Panc1 (cell line): ENCODE data around the gene TTC38. TPM values are rescaled to one million over a fixed set of nuclear protein-coding genes. Genes with fewer than 3 reads are reported as not detected.

ENCODE experiments used
- ATAC-seq: fragments of 200-7000 bp; cut with Tn5 transposase; 2 replicates; pipeline ENCODE4 v1.9.1; 2020; ENCODE audit warnings: mild to moderate bottlenecking, moderate library complexity
- BruUV-seq: library from RNA; stranded (reverse); fragments of 400-500 nt; replicated peaks from 2 replicates; lab custom pipeline; 2021; lab: Mats Ljungman, UMichigan
- CTCF ChIA-PET: fragments of 300-600 bp; sonication (Branson Sonifier 250); formaldehyde crosslinking; loops from one replicate; lab custom pipeline; 2022; ENCODE audit warnings: antibody characterized with exemption; lab: Charles Lee
- POLR2A ChIA-PET: fragments of 300-600 bp; sonication (Branson Sonifier 250); formaldehyde crosslinking; loops from one replicate; lab custom pipeline; 2022; ENCODE audit warnings: antibody characterized with exemption; lab: Charles Lee
- DNase-seq: peaks from one replicate; pipeline ENCODE4 v3.0.0-alpha.2; 2010; ENCODE audit warnings: low read depth, low spot score
- H3K27ac ChIP-seq: 2 replicates; pipeline ENCODE4 v1.5.1; 2011; ENCODE audit warnings: mild to moderate bottlenecking, low read length, inconsistent platforms
- H3K27me3 ChIP-seq: fragments of 200-500 bp; sonication (Bioruptor generic); 2 replicates; pipeline ENCODE4 v1.6.0; 2014; ENCODE audit warnings: low read length, inconsistent platforms; ENCODE audit not compliant: control insufficient read depth, insufficient read depth
- H3K36me3 ChIP-seq: fragments of 200-500 bp; sonication (Bioruptor generic); 2 replicates; pipeline ENCODE4 v1.5.1; 2014; ENCODE audit warnings: inconsistent platforms, mild to moderate bottlenecking, low read length, moderate library complexity; ENCODE audit not compliant: control insufficient read depth, insufficient read depth
- H3K4me1 ChIP-seq: 2 replicates; pipeline ENCODE4 v1.5.1; 2011; ENCODE audit warnings: inconsistent platforms, mild to moderate bottlenecking, low read length, moderate library complexity; ENCODE audit not compliant: control insufficient read depth, insufficient read depth
- H3K4me3 ChIP-seq, 2 experiments: 2 replicates each; pipeline ENCODE4 v1.5.1; 2011 to 2012; ENCODE audit warnings: low read depth in 2 of 2, low read length in 2 of 2, mild to moderate bottlenecking in 2 of 2, inconsistent platforms in 1 of 2, moderate library complexity in 1 of 2
- H3K9me3 ChIP-seq: fragments of 200-500 bp; sonication (Bioruptor generic); 2 replicates; pipeline ENCODE4 v1.5.1; 2014; ENCODE audit warnings: low read depth, mild to moderate bottlenecking, inconsistent platforms, low read length, moderate library complexity; ENCODE audit not compliant: control insufficient read depth, insufficient read depth
- CTCF ChIP-seq: fragments of 450-650 bp; IDR thresholded peaks from 2 replicates; pipeline ENCODE4 v1.5.1; 2017; ENCODE audit warnings: mild to moderate bottlenecking
- POLR2AphosphoS5 ChIP-seq: IDR thresholded peaks from 2 replicates; pipeline ENCODE4 v1.6.1; 2012; ENCODE audit warnings: mild to moderate bottlenecking, low read depth, low read length, moderate library complexity
- REST ChIP-seq, 2 experiments: IDR thresholded peaks; 2 replicates each; pipeline ENCODE4 v1.6.1; 2011 to 2012; ENCODE audit warnings: low read depth in 2 of 2, control low read depth in 1 of 2, low read length in 1 of 2, mild to moderate bottlenecking in 1 of 2, moderate library complexity in 1 of 2; ENCODE audit not compliant: insufficient read depth in 1 of 2
- SIN3A ChIP-seq: IDR thresholded peaks from 2 replicates; pipeline ENCODE4 v1.6.1; 2012; ENCODE audit warnings: low read depth, mild to moderate bottlenecking, low read length, moderate library complexity, borderline replicate concordance; ENCODE audit not compliant: insufficient read depth
- TCF7L2 ChIP-seq: IDR thresholded peaks from 2 replicates; pipeline ENCODE4 v1.6.1; 2011; ENCODE audit warnings: mild to moderate bottlenecking, low read depth, low read length, inconsistent platforms
- in situ Hi-C: cut with HindIII; loops from 2 replicates; pipeline ENCODE4 v1.10.0; 2016; ENCODE audit warnings: low sequenced_read_pairs, low pct_unique_long_range_greater_than_20kb
- intact Hi-C: fragments of 100-400 bp; cut with micrococcal nuclease; formaldehyde crosslinking; loops from one replicate; pipeline ENCODE4 v1.10.0; 2022; ENCODE audit not compliant: unreplicated experiment
- total RNA-seq: library from RNA; stranded (reverse); gene quantifications from one replicate; pipeline ENCODE4 v1.2.1, GENCODE V29; 2021; ENCODE audit not compliant: unreplicated experiment

TTC38 gene
- total RNA-seq, 1 experiment from 2014 or later, result 14.0 TPM

- DNase-seq, result no peak
- POLR2A ChIA-PET, result no interaction called here
- TSS peak; percentile 89 for BruUV-seq
Observed at GRCh38 chr22:46297151-46297812, 29.5 kb downstream of the TTC38 start.

DNA sequence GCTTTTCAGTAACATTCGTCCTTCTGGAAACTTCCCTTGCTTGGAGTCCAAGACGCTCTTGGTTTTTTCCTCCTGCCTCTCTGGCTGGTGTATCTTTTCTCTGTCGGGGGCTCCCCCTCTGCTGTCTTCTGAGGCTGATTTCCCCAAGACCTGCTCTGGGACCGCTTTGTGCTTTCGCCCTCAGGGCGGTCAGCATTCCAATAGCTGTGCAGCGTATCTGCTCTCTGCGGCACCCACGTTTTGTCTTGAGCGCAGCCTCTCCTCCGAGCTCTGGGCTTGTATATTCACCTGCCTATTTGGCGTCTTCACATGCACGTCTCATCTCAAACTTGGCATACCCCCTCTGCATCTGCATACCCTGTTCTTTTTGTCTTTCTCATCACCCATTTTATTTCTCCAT is 31.3 kb downstream of the TTC38 start:
- Histone ChIP-seq H3K4me1 (no peaks in the 10 kb centered on the region; the same call in 1 of the 2 replicates), H3K9me3 (no peaks in the 10 kb centered on the region), H3K27me3 (no peaks in the 10 kb centered on the region), H3K27ac (no peak overlapping the region), H3K36me3 (peaks cover 6% of the 10 kb centered on the region), H3K4me3 (no peak overlapping the region)
- intact Hi-C loops (loop anchor here (5.0 kb wide), 1 partner anchor 177 kb away; no protein-coding TSS in a partner anchor), in situ Hi-C loops (no loop called here)
- no peak for TF ChIP-seq REST (IDR thresholded peaks at IDR 0.05; ENCODE audit: insufficient read depth in 1 of 2, low read depth in 2 of 2, low read length in 1 of 2)
- TF ChIP-seq POLR2AphosphoS5, result no peak
- no peak for TF ChIP-seq SIN3A
- no peak for TF ChIP-seq TCF7L2
- no peak for TF ChIP-seq CTCF
- no TSS peak for BruUV-seq
- DNase-seq (no peak), ATAC-seq (no peak)
- POLR2A ChIA-PET, result interaction anchor here (0.7 kb wide), 1 partner anchor 172 kb away, joined by 3 read pairs; no protein-coding TSS in a partner anchor
- CTCF ChIA-PET, result no interaction called here

More at GRCh38 chr22:46297151-46297812, 29.5 kb downstream of the TTC38 start:
- no peaks in the 10 kb centered on the region for H3K9me3 ChIP-seq
- no peaks in the 10 kb centered on the region; the same call in 1 of the 2 replicates for H3K4me1 ChIP-seq
- no peaks in the 10 kb centered on the region for H3K27me3 ChIP-seq
- peak overlapping the region; percentile 78 for H3K27ac ChIP-seq
- intact Hi-C loops, result loop anchor here (5.0 kb wide), 1 partner anchor 175 kb away; no protein-coding TSS in a partner anchor
- ATAC-seq, result peak; percentile 47
- in situ Hi-C loops, result no loop called here
- TF ChIP-seq REST (IDR thresholded peaks at IDR 0.05; ENCODE audit: insufficient read depth in 1 of 2, low read depth in 2 of 2, low read length in 1 of 2), result no peak
- no peak for TF ChIP-seq POLR2AphosphoS5
- TF ChIP-seq SIN3A, result peak; percentile 60; the same call in 1 of the 2 replicates
- no peak for TF ChIP-seq TCF7L2
- H3K4me3 ChIP-seq, result peak overlapping the region; percentile 73 to 74
- H3K36me3 ChIP-seq, result peaks cover 6% of the 10 kb centered on the region
- CTCF ChIA-PET, result no interaction called here
